Fibroblast of lung (primary cell): ENCODE data around the gene PYGO2. TPM values are rescaled to one million over a fixed set of nuclear protein-coding genes. Genes with fewer than 3 reads are reported as not detected.

Experiments used
- DNase-seq, 2 donors: peaks; one replicate each; pipeline versions ENCODE4 v3.0.0 to v3.0.0-alpha.2; 2010; ENCODE audit warnings: low read depth in 2 of 2
- H2AFZ ChIP-seq: 2 replicates; pipeline ENCODE4 v1.5.1; 2012; ENCODE audit warnings: low read length, control low read depth, inconsistent platforms
- H3K27ac ChIP-seq: 2 replicates; pipeline ENCODE4 v1.5.1; 2011; ENCODE audit warnings: low read length, control low read depth; ENCODE audit not compliant: insufficient read depth
- H3K27me3 ChIP-seq: 2 replicates; pipeline ENCODE4 v1.5.1; 2011; ENCODE audit warnings: mild to moderate bottlenecking, low read length; ENCODE audit not compliant: control insufficient read depth, insufficient read depth
- H3K36me3 ChIP-seq: 2 replicates; pipeline ENCODE4 v1.5.1; 2011; ENCODE audit warnings: low read length; ENCODE audit not compliant: control insufficient read depth, insufficient read depth
- H3K4me1 ChIP-seq: 2 replicates; pipeline ENCODE4 v1.5.1; 2011; ENCODE audit warnings: low read length; ENCODE audit not compliant: control insufficient read depth, insufficient read depth; ENCODE audit errors: extremely low read depth
- H3K4me2 ChIP-seq: 2 replicates; pipeline ENCODE4 v1.5.1; 2011; ENCODE audit warnings: low read length, control low read depth; ENCODE audit not compliant: insufficient read depth; ENCODE audit errors: extremely low read depth
- H3K4me3 ChIP-seq, 4 experiments: fragments of 200-600 bp in 1 of 4; sonication (generic) in 1 of 4; replicated peaks in 1 of 4; 2 replicates each; pipeline ENCODE4 v1.5.1; 2011 to 2016; ENCODE audit warnings: low read length in 4 of 4, low read depth in 3 of 4, mild to moderate bottlenecking in 3 of 4, control low read depth in 2 of 4, inconsistent platforms in 1 of 4, mixed read lengths in 1 of 4; ENCODE audit not compliant: insufficient read depth in 1 of 4; ENCODE audit errors: control extremely low read depth in 1 of 4
- H3K79me2 ChIP-seq: 2 replicates; pipeline ENCODE4 v1.5.1; 2012; ENCODE audit warnings: mild to moderate bottlenecking, low read length, inconsistent platforms; ENCODE audit not compliant: control insufficient read depth, insufficient read depth
- H3K9ac ChIP-seq: 2 replicates; pipeline ENCODE4 v1.5.1; 2011; ENCODE audit warnings: mild to moderate bottlenecking, low read length, control low read depth; ENCODE audit not compliant: insufficient read depth
- H3K9me3 ChIP-seq: 2 replicates; pipeline ENCODE4 v1.5.1; 2012; ENCODE audit warnings: low read depth, low read length; ENCODE audit not compliant: control insufficient read depth, insufficient read depth
- H4K20me1 ChIP-seq: 2 replicates; pipeline ENCODE4 v1.5.1; 2011; ENCODE audit warnings: low read length; ENCODE audit not compliant: control insufficient read depth, insufficient read depth; ENCODE audit errors: extremely low read depth
- CTCF ChIP-seq, 2 donors: IDR thresholded peaks in 1 of 2; conservative IDR thresholded peaks in 1 of 2; 1 replicate in 1 of 2; 2 replicates in 1 of 2; pipeline ENCODE4 v1.5.1; 2011 to 2012; ENCODE audit warnings: low read length in 2 of 2, control low read depth in 1 of 2, inconsistent platforms in 1 of 2, low read depth in 1 of 2, mild to moderate bottlenecking in 1 of 2
- EZH2 ChIP-seq: IDR thresholded peaks from 2 replicates; pipeline ENCODE4 v1.5.1; 2012; ENCODE audit warnings: low read length, control low read depth, mild to moderate bottlenecking; ENCODE audit errors: missing control alignments
- polyA plus RNA-seq, 2 donors: library from polyadenylated mRNA; depleted of rRNA in 1 of 2; stranded (reverse) in 1 of 2; unstranded in 1 of 2; fragments of >200 nt; gene quantifications; 2 replicates each; pipeline ENCODE4 v1.2.1, GENCODE V29; 2011 to 2012; ENCODE audit warnings: missing spikeins in 1 of 2
- total RNA-seq: library from RNA; depleted of rRNA; stranded (reverse); fragments of >200 nt; gene quantifications from 2 replicates; pipeline ENCODE4 v1.2.1, GENCODE V29; 2014

PYGO2 gene
- total and polyA plus RNA-seq, 2 donors (not counting 1 experiment from before 2014, with no cell fraction given): 15.3 to 28.1 TPM

DNA sequence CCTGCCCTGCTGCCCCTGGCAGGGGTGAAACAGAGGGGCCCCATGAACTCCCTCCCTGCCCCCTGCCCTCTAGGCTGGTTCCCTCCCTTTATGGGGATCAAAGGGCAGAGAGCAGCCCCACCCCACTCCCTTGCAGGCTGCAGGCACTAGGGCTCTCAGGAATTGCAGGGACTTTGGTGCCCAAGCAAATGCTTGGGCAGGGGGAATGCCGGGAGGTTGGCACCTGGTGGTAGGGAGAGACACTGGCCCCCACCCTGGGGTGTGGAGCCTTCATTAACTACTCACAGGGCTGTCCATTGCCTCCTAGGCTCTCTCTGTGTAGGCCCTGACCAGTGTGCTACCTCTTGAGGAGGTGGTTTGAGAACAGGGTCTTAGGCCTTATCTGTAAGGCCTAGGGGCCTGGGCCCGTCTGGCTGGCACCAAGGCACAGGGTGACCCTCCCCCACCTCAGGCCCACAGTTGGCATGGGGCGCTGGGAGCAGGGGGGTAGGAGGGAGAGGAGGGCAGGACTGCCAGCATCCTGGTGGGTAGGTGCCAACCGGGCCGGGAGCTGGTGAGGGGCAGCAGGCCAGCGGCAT lies 45.8 kb upstream of the PYGO2 start:
- Histone ChIP-seq H3K9ac (no peak overlapping the region), H3K4me3 (no peak overlapping the region), H4K20me1 (no peaks in the 10 kb centered on the region), H3K9me3 (no peaks in the 10 kb centered on the region), H3K4me2 (no peak overlapping the region), H3K79me2 (peaks cover 16% of the 10 kb centered on the region), H3K27me3 (no peaks in the 10 kb centered on the region), H3K36me3 (no peaks in the 10 kb centered on the region), H3K27ac (no peak overlapping the region), H3K4me1 (peaks cover 14% of the 10 kb centered on the region), H2AFZ (no peak overlapping the region)
- TF ChIP-seq EZH2 (no peak), CTCF (conservative IDR thresholded peaks at IDR 0.05 in 1 of 2, IDR thresholded peaks at IDR 0.05 in 1 of 2; ENCODE audit: low read depth in 1 of 2, low read length in 2 of 2) (no peak)
- no peak for DNase-seq

DNA sequence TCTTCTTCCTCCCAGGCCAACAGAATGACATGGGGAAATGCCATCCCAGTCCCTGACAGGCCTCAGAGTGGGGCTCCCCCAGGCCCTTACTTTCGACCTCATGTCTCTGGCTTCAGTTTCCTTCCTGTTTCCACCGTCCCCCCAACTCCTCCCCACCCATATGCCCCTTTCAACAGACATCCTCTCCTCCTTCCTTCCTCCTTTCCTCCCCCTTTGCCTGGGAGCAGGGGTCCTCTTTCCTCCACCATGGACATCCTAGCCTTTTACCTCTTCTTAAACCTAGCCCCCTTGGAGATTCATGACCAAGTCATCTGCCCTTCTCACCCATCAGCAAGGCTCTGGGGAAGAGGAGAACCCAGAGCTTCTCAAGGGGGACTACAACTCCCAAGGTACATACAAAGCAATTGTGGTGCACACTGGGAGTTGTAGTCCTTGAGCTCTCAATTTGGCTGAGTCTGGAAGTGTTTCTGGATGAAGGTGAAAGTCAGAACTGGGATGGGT lies 45.1 kb upstream of the PYGO2 start:
- TF ChIP-seq CTCF (conservative IDR thresholded peaks at IDR 0.05 in 1 of 2, IDR thresholded peaks at IDR 0.05 in 1 of 2; ENCODE audit: low read depth in 1 of 2, low read length in 2 of 2) (no peak), EZH2 (no peak)
- Histone ChIP-seq H3K4me3 (no peak overlapping the region), H3K27ac (no peak overlapping the region), H3K9me3 (no peaks in the 10 kb centered on the region), H3K36me3 (no peaks in the 10 kb centered on the region), H3K4me2 (no peak overlapping the region), H3K9ac (no peak overlapping the region), H2AFZ (no peak overlapping the region), H3K4me1 (peaks cover 11% of the 10 kb centered on the region), H4K20me1 (no peaks in the 10 kb centered on the region), H3K27me3 (no peaks in the 10 kb centered on the region), H3K79me2 (peaks cover 16% of the 10 kb centered on the region)
- peak in 1 of 2 donors; percentile 28 for DNase-seq

- peak; percentile 27 to 37 for DNase-seq
- Histone ChIP-seq H3K9ac (no peak overlapping the region), H3K27me3 (no peaks in the 10 kb centered on the region), H3K4me2 (no peak overlapping the region), H3K27ac (no peak overlapping the region), H3K9me3 (no peaks in the 10 kb centered on the region), H4K20me1 (no peaks in the 10 kb centered on the region), H3K79me2 (peaks cover 16% of the 10 kb centered on the region), H3K4me1 (peaks cover 15% of the 10 kb centered on the region), H2AFZ (no peak overlapping the region), H3K4me3 (peak overlapping the region in 1 of 4 experiments; percentile 14), H3K36me3 (no peaks in the 10 kb centered on the region)
- TF ChIP-seq EZH2: no peak
Measured at GRCh38 chr1:155005076-155006011, 43.8 kb upstream of the PYGO2 start.
